Progenitor cell of endocrine pancreas (in vitro differentiated cells): Measurements from ENCODE around the gene JAK2. TPM values are rescaled to one million over a fixed set of nuclear protein-coding genes. Genes with fewer than 3 reads are reported as not detected.
A peak's percentile ranks its signal among the peaks of the same experiment; 100 is the strongest.

Experiments
- DNase-seq: peaks from one replicate; pipeline ENCODE4 v3.0.0; 2021; ENCODE audit warnings: low spot score; ENCODE audit not compliant: unreplicated experiment
- H3K27ac Mint-ChIP-seq: 2 replicates; pipeline ENCODE4 v1.8.0; 2021; ENCODE audit warnings: mild to moderate bottlenecking, moderate library complexity, mixed read lengths
- H3K27me3 Mint-ChIP-seq: 2 replicates; pipeline ENCODE4 v1.8.0; 2021; ENCODE audit warnings: mixed read lengths
- H3K36me3 Mint-ChIP-seq: 2 replicates; pipeline ENCODE4 v1.8.0; 2022; ENCODE audit warnings: mixed read lengths; ENCODE audit not compliant: insufficient read depth
- H3K4me1 Mint-ChIP-seq: 2 replicates; pipeline ENCODE4 v1.8.0; 2021; ENCODE audit warnings: low read depth, mixed read lengths
- H3K4me3 Mint-ChIP-seq: 2 replicates; pipeline ENCODE4 v1.8.0; 2021; ENCODE audit warnings: low read depth, mild to moderate bottlenecking, moderate library complexity, mixed read lengths
- H3K9me3 Mint-ChIP-seq: 2 replicates; pipeline ENCODE4 v1.8.0; 2021; ENCODE audit warnings: low read depth, mixed read lengths
- total RNA-seq: library from RNA; stranded (reverse); gene quantifications from 2 replicates; pipeline ENCODE4 v1.2.1, GENCODE V29; 2021
- TF ChIP-seq, protein P1 (sequence below): fragments of 200-600 bp; sonication (generic); IDR thresholded peaks from one replicate; pipeline ENCODE4 v1.5.0; 2021; ENCODE audit warnings: antibody characterized with exemption, mild to moderate bottlenecking; ENCODE audit not compliant: unreplicated experiment

Gene JAK2
- total RNA-seq, 1 donor from 2014 or later: 5.1 TPM

DNA sequence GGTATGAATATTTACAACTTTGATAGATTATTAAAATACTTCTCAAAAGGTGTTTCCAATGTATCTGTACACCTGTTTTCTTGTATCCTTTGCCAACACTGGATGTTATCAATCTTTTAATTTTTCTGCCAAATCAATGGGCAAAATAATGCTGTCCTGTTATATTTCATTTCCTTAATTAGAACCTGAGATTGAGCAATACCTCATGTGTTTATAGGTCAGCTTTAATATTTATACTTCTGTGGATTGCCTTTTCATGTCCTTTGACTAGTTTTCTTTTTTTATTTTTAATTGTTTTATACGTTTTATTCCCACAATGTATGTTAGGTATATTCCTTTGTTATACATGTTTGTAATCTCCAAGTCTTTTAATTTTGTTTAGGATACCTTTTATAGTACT, 77.6 kb downstream of the JAK2 start:
- Mint-ChIP-seq H3K27me3 (no peaks in the 10 kb centered on the region), H3K4me1 (no peaks in the 10 kb centered on the region), H3K4me3 (no peak overlapping the region), H3K36me3 (no peaks in the 10 kb centered on the region), H3K9me3 (no peaks in the 10 kb centered on the region), H3K27ac (no peak overlapping the region)
- TF ChIP-seq, protein P1, sequence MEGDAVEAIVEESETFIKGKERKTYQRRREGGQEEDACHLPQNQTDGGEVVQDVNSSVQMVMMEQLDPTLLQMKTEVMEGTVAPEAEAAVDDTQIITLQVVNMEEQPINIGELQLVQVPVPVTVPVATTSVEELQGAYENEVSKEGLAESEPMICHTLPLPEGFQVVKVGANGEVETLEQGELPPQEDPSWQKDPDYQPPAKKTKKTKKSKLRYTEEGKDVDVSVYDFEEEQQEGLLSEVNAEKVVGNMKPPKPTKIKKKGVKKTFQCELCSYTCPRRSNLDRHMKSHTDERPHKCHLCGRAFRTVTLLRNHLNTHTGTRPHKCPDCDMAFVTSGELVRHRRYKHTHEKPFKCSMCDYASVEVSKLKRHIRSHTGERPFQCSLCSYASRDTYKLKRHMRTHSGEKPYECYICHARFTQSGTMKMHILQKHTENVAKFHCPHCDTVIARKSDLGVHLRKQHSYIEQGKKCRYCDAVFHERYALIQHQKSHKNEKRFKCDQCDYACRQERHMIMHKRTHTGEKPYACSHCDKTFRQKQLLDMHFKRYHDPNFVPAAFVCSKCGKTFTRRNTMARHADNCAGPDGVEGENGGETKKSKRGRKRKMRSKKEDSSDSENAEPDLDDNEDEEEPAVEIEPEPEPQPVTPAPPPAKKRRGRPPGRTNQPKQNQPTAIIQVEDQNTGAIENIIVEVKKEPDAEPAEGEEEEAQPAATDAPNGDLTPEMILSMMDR: no peak
- DNase-seq: no peak

DNA sequence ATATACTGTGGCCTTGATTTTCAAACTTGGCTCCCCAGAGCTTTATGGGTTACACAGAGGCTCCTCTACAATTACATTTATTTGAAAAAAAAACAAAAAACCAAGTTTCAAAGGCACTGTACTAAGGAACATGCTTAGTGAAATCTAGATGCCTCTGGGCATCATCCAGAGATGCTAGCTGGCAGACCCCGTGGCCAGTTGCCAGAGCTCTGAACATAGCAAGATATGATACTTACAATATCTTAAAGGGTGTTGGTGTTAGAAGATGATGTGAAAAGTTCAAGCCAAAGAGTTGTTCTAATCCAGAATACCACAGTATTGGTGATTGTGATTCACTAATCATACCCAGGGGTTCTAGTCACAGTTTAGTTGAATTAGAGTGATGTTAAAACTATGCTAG, 87.8 kb downstream of the JAK2 start:
- H3K27ac Mint-ChIP-seq: no peak overlapping the region
- no peaks in the 10 kb centered on the region for H3K9me3 Mint-ChIP-seq
- no peaks in the 10 kb centered on the region for H3K4me1 Mint-ChIP-seq
- no peaks in the 10 kb centered on the region for H3K36me3 Mint-ChIP-seq
- no peak for DNase-seq
- no peaks in the 10 kb centered on the region for H3K27me3 Mint-ChIP-seq
- TF ChIP-seq, protein P1: no peak
- no peak overlapping the region for H3K4me3 Mint-ChIP-seq

DNA sequence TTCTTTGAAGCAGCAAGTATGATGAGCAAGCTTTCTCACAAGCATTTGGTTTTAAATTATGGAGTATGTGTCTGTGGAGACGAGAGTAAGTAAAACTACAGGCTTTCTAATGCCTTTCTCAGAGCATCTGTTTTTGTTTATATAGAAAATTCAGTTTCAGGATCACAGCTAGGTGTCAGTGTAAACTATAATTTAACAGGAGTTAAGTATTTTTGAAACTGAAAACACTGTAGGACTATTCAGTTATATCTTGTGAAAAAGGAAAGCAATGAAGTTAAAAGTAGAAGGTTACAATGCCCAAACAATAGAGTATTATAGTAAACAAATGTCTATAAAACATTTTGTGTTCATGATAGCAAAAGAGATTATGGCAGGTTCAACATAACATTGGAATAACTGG, 88.6 kb downstream of the JAK2 start:
- DNase-seq: no peak
- no peaks in the 10 kb centered on the region for H3K9me3 Mint-ChIP-seq
- no peaks in the 10 kb centered on the region for H3K36me3 Mint-ChIP-seq
- no peaks in the 10 kb centered on the region for H3K4me1 Mint-ChIP-seq
- no peaks in the 10 kb centered on the region for H3K27me3 Mint-ChIP-seq
- TF ChIP-seq, protein P1: no peak
- no peak overlapping the region for H3K4me3 Mint-ChIP-seq
- no peak overlapping the region for H3K27ac Mint-ChIP-seq

DNA sequence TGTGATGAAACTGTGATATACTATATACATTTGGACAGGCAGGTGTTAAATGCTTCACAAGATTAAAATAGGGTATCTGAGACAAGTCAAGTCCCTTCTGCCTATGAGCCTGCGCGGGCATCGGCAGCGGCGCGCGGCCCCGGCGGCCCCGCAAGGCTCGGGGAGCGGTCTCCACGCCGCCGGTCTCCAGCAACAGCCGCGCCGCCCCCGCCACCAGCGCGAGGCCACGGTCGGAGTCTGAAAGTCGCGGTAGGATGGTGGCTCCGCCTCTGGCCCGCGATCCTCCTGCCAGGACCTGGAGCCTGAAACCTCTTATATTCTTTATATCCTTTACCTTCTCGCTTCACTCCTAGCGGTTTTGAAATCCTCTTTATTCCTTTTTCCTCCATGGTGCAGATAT, 100.9 kb downstream of the JAK2 start:
- no peak overlapping the region for H3K4me3 Mint-ChIP-seq
- no peak for DNase-seq
- peaks cover 3% of the 10 kb centered on the region for H3K4me1 Mint-ChIP-seq
- peaks cover 14% of the 10 kb centered on the region for H3K36me3 Mint-ChIP-seq
- TF ChIP-seq, protein P1: no peak
- H3K9me3 Mint-ChIP-seq: peaks cover 7% of the 10 kb centered on the region
- H3K27ac Mint-ChIP-seq: peak overlapping the region; percentile 39
- no peaks in the 10 kb centered on the region for H3K27me3 Mint-ChIP-seq

DNA sequence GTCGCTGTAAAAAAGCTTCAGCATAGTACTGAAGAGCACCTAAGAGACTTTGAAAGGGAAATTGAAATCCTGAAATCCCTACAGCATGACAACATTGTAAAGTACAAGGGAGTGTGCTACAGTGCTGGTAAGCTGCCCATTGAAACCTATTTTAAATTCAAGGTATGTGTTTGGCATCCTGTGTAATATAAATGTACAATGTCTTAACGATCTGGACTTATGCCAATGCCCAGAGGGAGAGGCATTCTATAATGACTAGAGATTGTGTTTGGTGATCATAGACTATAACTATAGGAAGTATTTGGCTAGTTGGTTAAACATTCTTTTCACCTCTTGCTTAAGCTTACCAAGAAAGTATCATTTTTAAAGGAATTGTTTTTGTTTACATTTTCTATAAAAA, 104.7 kb downstream of the JAK2 start:
- Mint-ChIP-seq H3K36me3 (peaks cover 17% of the 10 kb centered on the region), H3K9me3 (peaks cover 7% of the 10 kb centered on the region), H3K27me3 (no peaks in the 10 kb centered on the region), H3K4me3 (no peak overlapping the region), H3K27ac (no peak overlapping the region), H3K4me1 (no peaks in the 10 kb centered on the region)
- no peak for DNase-seq
- TF ChIP-seq, protein P1: no peak
